Caco-2 (cell line): ENCODE measurements around the gene PKD1L1. TPM values are rescaled to one million over a fixed set of nuclear protein-coding genes. Genes with fewer than 3 reads are reported as not detected.

ENCODE experiments used
- BruUV-seq: library from RNA; stranded (reverse); fragments of 400-500 nt; replicated peaks from 2 replicates; lab custom pipeline; 2021; lab: Mats Ljungman, UMichigan
- CTCF ChIA-PET: fragments of 300-600 bp; sonication (Branson Sonifier 250); formaldehyde crosslinking; loops from one replicate; lab custom pipeline; 2022; ENCODE audit warnings: antibody characterized with exemption; lab: Charles Lee
- POLR2A ChIA-PET: fragments of 300-600 bp; sonication (Branson Sonifier 250); formaldehyde crosslinking; loops from one replicate; lab custom pipeline; 2022; ENCODE audit warnings: antibody characterized with exemption; lab: Charles Lee
- DNase-seq, 2 experiments: peaks; one replicate each; pipeline versions ENCODE4 v3.0.0 to v3.0.0-alpha.2; 2020 to 2022
- H3K27me3 ChIP-seq: replicated peaks from 2 replicates; pipeline ENCODE4 v1.6.0; 2011; ENCODE audit warnings: low read length; ENCODE audit not compliant: control insufficient read depth, insufficient read depth
- H3K36me3 ChIP-seq: 2 replicates; pipeline ENCODE4 v1.5.1; 2011; ENCODE audit warnings: low read length; ENCODE audit not compliant: control insufficient read depth, insufficient read depth
- H3K4me1 ChIP-seq: fragments of 250-450 bp; sonication (Bioruptor Pico); 2 replicates; pipeline ENCODE4 v1.5.1; 2020; ENCODE audit warnings: mild to moderate bottlenecking
- H3K4me3 ChIP-seq: 2 replicates; pipeline ENCODE4 v1.5.1; 2011; ENCODE audit warnings: low read depth, mild to moderate bottlenecking, control low read depth, low read length
- H3K9me3 ChIP-seq: fragments of 250-450 bp; sonication (Bioruptor Pico); 2 replicates; pipeline ENCODE4 v1.5.1; 2020; ENCODE audit warnings: mild to moderate bottlenecking, moderate library complexity
- H3K27ac Mint-ChIP-seq: one replicate; pipeline ENCODE4 v1.8.0; 2022; ENCODE audit warnings: mixed read lengths; ENCODE audit not compliant: unreplicated experiment
- H3K27me3 Mint-ChIP-seq: one replicate; pipeline ENCODE4 v1.8.0; 2022; ENCODE audit warnings: mixed read lengths; ENCODE audit not compliant: insufficient read depth, unreplicated experiment
- H3K36me3 Mint-ChIP-seq: one replicate; pipeline ENCODE4 v1.8.0; 2022; ENCODE audit warnings: mild to moderate bottlenecking, mixed read lengths; ENCODE audit not compliant: insufficient read depth, unreplicated experiment
- H3K4me1 Mint-ChIP-seq: one replicate; pipeline ENCODE4 v1.8.0; 2022; ENCODE audit warnings: low read depth, mixed read lengths; ENCODE audit not compliant: unreplicated experiment
- H3K4me3 Mint-ChIP-seq: one replicate; pipeline ENCODE4 v1.8.0; 2022; ENCODE audit warnings: mild to moderate bottlenecking, moderate library complexity, mixed read lengths; ENCODE audit not compliant: unreplicated experiment
- H3K9me3 Mint-ChIP-seq: one replicate; pipeline ENCODE4 v1.8.0; 2022; ENCODE audit warnings: mixed read lengths; ENCODE audit not compliant: unreplicated experiment
- intact Hi-C: fragments of 100-400 bp; cut with micrococcal nuclease; formaldehyde crosslinking; loops from one replicate; pipeline ENCODE4 v1.10.0; 2022; ENCODE audit not compliant: unreplicated experiment
- total RNA-seq: library from RNA; stranded (reverse); gene quantifications from 2 replicates; pipeline ENCODE4 v1.2.3, GENCODE V29; 2022
- TF ChIP-seq, protein P1 (sequence below), 2 experiments: fragments of 200-600 bp in 1 of 2; IDR thresholded peaks; 1 replicate in 1 of 2; 2 replicates in 1 of 2; pipeline versions ENCODE4 v1.5.1 to v1.8.0; 2011 to 2022; ENCODE audit warnings: antibody characterized with exemption in 1 of 2, control low read depth in 1 of 2, inconsistent platforms in 1 of 2, low read depth in 1 of 2, low read length in 1 of 2, mild to moderate bottlenecking in 1 of 2, moderate library complexity in 1 of 2; ENCODE audit not compliant: insufficient read depth in 1 of 2, severe bottlenecking in 1 of 2, unreplicated experiment in 1 of 2

The PKD1L1 gene
- total RNA-seq, 1 experiment from 2014 or later, result 0.25 TPM

DNA sequence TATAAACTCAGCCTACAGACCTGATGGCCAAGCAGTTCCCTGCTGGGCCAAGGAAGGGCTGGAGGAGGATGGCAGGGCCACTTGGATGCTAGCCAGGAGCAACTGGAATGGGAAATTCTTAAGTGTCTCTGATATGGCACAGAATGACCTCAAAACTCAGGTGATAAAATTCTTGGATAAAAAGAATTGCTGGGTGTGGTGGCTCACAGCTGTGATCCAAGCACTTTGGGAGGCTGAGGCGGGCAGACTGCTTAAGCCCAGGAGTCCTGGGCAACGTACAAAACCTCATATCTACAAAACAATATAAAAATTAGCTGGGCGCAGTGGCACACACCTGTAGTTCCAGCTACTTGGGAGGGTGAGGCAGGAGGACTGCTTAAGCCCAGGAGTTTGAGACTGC, 14.0 kb upstream of the PKD1L1 start:
- H3K36me3 Mint-ChIP-seq, result peaks cover 63% of the 10 kb centered on the region
- no peak overlapping the region for H3K27ac Mint-ChIP-seq
- peaks cover 5% of the 10 kb centered on the region; the same call in 1 of the 2 replicates for H3K36me3 ChIP-seq
- TF ChIP-seq, protein P1, sequence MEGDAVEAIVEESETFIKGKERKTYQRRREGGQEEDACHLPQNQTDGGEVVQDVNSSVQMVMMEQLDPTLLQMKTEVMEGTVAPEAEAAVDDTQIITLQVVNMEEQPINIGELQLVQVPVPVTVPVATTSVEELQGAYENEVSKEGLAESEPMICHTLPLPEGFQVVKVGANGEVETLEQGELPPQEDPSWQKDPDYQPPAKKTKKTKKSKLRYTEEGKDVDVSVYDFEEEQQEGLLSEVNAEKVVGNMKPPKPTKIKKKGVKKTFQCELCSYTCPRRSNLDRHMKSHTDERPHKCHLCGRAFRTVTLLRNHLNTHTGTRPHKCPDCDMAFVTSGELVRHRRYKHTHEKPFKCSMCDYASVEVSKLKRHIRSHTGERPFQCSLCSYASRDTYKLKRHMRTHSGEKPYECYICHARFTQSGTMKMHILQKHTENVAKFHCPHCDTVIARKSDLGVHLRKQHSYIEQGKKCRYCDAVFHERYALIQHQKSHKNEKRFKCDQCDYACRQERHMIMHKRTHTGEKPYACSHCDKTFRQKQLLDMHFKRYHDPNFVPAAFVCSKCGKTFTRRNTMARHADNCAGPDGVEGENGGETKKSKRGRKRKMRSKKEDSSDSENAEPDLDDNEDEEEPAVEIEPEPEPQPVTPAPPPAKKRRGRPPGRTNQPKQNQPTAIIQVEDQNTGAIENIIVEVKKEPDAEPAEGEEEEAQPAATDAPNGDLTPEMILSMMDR (IDR thresholded peaks at IDR 0.05; ENCODE audit: insufficient read depth in 1 of 2, low read depth in 1 of 2, low read length in 1 of 2, severe bottlenecking in 1 of 2, unreplicated experiment in 1 of 2), result no peak
- no peak for DNase-seq
- intact Hi-C loops, result no loop called here
- no peaks in the 10 kb centered on the region for H3K27me3 Mint-ChIP-seq
- no peaks in the 10 kb centered on the region for H3K9me3 Mint-ChIP-seq
- no peaks in the 10 kb centered on the region for H3K9me3 ChIP-seq
- H3K27me3 ChIP-seq, result no peaks in the 10 kb centered on the region
- ChIA-PET POLR2A (no interaction called here), CTCF (no interaction called here)
- BruUV-seq, result no TSS peak
- no peaks in the 10 kb centered on the region for H3K4me1 Mint-ChIP-seq
- H3K4me3 ChIP-seq, result no peak overlapping the region
- H3K4me1 ChIP-seq, result no peaks in the 10 kb centered on the region
- H3K4me3 Mint-ChIP-seq, result no peak overlapping the region

DNA sequence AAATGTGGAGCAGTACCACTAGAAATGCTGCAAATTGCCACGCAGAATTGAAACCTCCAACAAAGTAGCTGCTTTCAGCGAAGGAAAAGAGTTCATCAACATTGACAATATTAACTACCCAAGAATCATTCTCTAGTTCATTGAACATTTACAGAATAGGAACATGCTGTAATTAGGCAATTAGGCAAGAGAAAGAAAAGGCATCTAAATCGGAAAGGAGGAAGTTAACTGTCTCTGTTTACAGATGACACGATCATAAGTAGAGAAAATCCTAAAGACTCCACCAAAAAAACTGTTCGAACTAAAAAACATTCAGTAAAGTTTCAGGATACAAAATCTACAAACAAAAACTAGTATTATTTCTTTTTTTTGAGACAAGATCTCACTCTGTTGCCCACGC, 8.9 kb upstream of the PKD1L1 start:
- no peak overlapping the region for H3K4me3 Mint-ChIP-seq
- intact Hi-C loops, result no loop called here
- ChIA-PET CTCF (no interaction called here), POLR2A (no interaction called here)
- no peak overlapping the region for H3K27ac Mint-ChIP-seq
- H3K4me1 Mint-ChIP-seq, result peaks cover under 1% of the 10 kb centered on the region
- Histone ChIP-seq H3K4me3 (no peak overlapping the region), H3K9me3 (no peaks in the 10 kb centered on the region), H3K27me3 (no peaks in the 10 kb centered on the region), H3K36me3 (peaks cover 1% of the 10 kb centered on the region; the same call in 1 of the 2 replicates), H3K4me1 (peaks cover 4% of the 10 kb centered on the region)
- H3K36me3 Mint-ChIP-seq, result peaks cover 37% of the 10 kb centered on the region
- TF ChIP-seq, protein P1 (IDR thresholded peaks at IDR 0.05; ENCODE audit: insufficient read depth in 1 of 2, low read depth in 1 of 2, low read length in 1 of 2, severe bottlenecking in 1 of 2, unreplicated experiment in 1 of 2), result no peak
- no TSS peak for BruUV-seq
- H3K9me3 Mint-ChIP-seq, result no peaks in the 10 kb centered on the region
- no peak for DNase-seq
- no peaks in the 10 kb centered on the region for H3K27me3 Mint-ChIP-seq

DNA sequence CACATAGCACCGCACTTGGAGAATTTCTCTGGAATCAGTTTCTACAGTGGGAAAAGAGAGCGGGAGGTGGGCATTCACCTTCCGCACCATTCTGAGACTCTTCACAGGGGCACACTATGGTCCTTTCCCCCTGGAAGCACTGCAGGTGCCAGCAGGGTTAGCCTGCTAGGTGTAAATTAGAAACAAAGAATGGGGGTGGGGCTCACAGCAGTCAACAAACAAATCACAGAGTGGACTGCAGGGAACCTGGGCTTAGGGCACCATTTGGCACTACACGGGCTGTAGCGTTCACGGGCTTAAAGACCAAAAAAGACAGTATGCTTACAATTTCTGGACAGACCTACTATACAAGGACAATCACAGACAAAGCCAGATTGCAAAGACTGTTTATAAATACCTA, 8.0 kb upstream of the PKD1L1 start:
- Mint-ChIP-seq H3K36me3 (peaks cover 27% of the 10 kb centered on the region), H3K27me3 (no peaks in the 10 kb centered on the region), H3K4me3 (no peak overlapping the region), H3K27ac (no peak overlapping the region), H3K4me1 (peaks cover 10% of the 10 kb centered on the region), H3K9me3 (no peaks in the 10 kb centered on the region)
- Histone ChIP-seq H3K4me3 (no peak overlapping the region), H3K4me1 (peaks cover 13% of the 10 kb centered on the region), H3K9me3 (no peaks in the 10 kb centered on the region), H3K27me3 (no peaks in the 10 kb centered on the region), H3K36me3 (no peaks in the 10 kb centered on the region)
- BruUV-seq, result no TSS peak
- DNase-seq, result no peak
- TF ChIP-seq, protein P1 (IDR thresholded peaks at IDR 0.05; ENCODE audit: insufficient read depth in 1 of 2, low read depth in 1 of 2, low read length in 1 of 2, severe bottlenecking in 1 of 2, unreplicated experiment in 1 of 2), result no peak
- ChIA-PET CTCF (no interaction called here), POLR2A (no interaction called here)
- intact Hi-C loops, result no loop called here
